ENCODE data around the gene CSNK1E. TPM values are rescaled to one million over a fixed set of nuclear protein-coding genes. Genes with fewer than 3 reads are reported as not detected.

The CSNK1E gene
- total RNA-seq, 1 donor from 2014 or later: 176 TPM

DNA sequence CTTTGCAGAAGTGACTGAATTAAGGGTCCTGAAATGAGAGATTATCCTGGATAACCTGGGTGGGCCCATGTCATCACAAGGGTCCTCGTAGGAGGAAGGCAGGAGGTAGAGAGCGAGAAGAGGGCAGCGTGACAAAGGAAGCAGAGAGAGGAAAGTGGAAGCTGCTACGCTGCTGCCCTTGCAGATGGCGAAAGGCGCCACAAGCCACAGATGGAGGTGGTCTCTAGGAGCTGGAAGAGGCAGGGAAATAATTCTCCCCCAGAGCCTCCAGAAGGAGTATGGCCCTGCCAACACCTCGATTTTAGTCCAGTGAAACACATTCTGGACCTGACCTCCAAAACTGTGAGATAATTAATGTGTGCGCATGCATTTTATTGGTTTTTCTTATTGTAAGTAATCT, 57.9 kb downstream of the CSNK1E start:
- TF ChIP-seq, protein P1, sequence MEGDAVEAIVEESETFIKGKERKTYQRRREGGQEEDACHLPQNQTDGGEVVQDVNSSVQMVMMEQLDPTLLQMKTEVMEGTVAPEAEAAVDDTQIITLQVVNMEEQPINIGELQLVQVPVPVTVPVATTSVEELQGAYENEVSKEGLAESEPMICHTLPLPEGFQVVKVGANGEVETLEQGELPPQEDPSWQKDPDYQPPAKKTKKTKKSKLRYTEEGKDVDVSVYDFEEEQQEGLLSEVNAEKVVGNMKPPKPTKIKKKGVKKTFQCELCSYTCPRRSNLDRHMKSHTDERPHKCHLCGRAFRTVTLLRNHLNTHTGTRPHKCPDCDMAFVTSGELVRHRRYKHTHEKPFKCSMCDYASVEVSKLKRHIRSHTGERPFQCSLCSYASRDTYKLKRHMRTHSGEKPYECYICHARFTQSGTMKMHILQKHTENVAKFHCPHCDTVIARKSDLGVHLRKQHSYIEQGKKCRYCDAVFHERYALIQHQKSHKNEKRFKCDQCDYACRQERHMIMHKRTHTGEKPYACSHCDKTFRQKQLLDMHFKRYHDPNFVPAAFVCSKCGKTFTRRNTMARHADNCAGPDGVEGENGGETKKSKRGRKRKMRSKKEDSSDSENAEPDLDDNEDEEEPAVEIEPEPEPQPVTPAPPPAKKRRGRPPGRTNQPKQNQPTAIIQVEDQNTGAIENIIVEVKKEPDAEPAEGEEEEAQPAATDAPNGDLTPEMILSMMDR (IDR thresholded peaks at IDR 0.05): no peak
- peak overlapping the region; percentile 88 for H3K27ac Mint-ChIP-seq (ENCODE audit: unreplicated experiment)
- DNase-seq (ENCODE audit: extremely low spot score, unreplicated experiment): no peak
- peaks cover 11% of the 10 kb centered on the region for H3K36me3 Mint-ChIP-seq (ENCODE audit: unreplicated experiment)
- no peaks in the 10 kb centered on the region for H3K27me3 Mint-ChIP-seq (ENCODE audit: unreplicated experiment)
- peaks cover 47% of the 10 kb centered on the region for H3K4me1 Mint-ChIP-seq (ENCODE audit: unreplicated experiment)
- no peaks in the 10 kb centered on the region for H3K9me3 Mint-ChIP-seq (ENCODE audit: unreplicated experiment)
- H3K4me3 Mint-ChIP-seq (ENCODE audit: unreplicated experiment): no peak overlapping the region

DNA sequence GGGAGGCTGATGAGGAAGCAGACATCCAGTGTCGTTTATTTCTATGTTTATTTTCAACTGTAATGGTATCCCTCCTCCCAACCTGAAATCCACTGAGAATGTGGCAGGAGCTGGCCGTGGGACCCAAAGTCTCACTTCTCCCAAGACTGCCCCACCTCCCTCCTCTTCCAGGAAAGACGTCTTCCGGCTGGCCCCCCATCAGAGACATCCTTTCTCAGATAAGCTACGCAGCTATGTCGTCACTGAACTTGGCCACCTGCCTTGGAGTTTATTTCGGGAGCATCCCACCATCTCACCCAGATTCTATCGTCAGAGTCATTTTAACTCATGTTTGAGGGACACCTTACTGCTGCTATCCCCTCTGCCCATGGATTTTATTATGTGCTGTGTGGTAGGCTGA, 58.3 kb downstream of the CSNK1E start:
- Mint-ChIP-seq H3K4me1 (ENCODE audit: unreplicated experiment) (peaks cover 47% of the 10 kb centered on the region), H3K36me3 (ENCODE audit: unreplicated experiment) (peaks cover 11% of the 10 kb centered on the region), H3K27ac (ENCODE audit: unreplicated experiment) (peak overlapping the region; percentile 88), H3K4me3 (ENCODE audit: unreplicated experiment) (no peak overlapping the region), H3K27me3 (ENCODE audit: unreplicated experiment) (no peaks in the 10 kb centered on the region), H3K9me3 (ENCODE audit: unreplicated experiment) (no peaks in the 10 kb centered on the region)
- TF ChIP-seq, protein P1 (IDR thresholded peaks at IDR 0.05): no peak
- DNase-seq (ENCODE audit: extremely low spot score, unreplicated experiment): no peak

DNA sequence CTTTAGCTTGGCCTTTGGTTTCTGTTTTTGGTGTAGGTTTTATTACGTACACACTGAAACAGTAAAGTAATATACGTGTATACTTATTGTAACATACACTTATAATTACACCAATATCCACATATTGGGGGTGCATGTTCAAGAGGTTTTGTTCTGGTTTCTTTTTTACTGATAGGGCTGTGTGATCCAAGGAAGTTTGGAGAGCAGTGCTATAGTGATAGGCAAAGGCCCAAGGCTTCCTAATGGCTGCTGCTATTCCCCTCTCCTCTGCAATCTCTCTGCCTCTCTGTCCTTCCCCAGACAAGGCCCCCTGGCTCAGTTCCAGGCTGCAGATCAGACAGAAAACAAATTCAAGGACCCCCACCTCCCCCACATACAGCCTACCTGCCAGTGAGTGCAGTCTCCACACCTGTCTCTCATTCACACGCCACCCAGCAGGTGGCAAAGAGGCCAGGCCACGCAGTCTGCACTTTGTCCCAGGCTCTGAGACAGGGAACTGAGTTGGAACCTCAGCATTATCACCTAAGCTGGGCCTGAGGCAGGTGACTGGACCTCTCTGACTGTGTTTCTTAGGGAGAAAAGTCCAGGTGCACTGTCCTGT, 59.5 kb downstream of the CSNK1E start:
- Mint-ChIP-seq H3K9me3 (ENCODE audit: unreplicated experiment) (no peaks in the 10 kb centered on the region), H3K4me1 (ENCODE audit: unreplicated experiment) (peaks cover 44% of the 10 kb centered on the region), H3K27ac (ENCODE audit: unreplicated experiment) (peak overlapping the region; percentile 88), H3K36me3 (ENCODE audit: unreplicated experiment) (peaks cover 3% of the 10 kb centered on the region), H3K27me3 (ENCODE audit: unreplicated experiment) (no peaks in the 10 kb centered on the region), H3K4me3 (ENCODE audit: unreplicated experiment) (no peak overlapping the region)
- DNase-seq (ENCODE audit: extremely low spot score, unreplicated experiment): no peak
- TF ChIP-seq, protein P1 (IDR thresholded peaks at IDR 0.05): no peak

DNA sequence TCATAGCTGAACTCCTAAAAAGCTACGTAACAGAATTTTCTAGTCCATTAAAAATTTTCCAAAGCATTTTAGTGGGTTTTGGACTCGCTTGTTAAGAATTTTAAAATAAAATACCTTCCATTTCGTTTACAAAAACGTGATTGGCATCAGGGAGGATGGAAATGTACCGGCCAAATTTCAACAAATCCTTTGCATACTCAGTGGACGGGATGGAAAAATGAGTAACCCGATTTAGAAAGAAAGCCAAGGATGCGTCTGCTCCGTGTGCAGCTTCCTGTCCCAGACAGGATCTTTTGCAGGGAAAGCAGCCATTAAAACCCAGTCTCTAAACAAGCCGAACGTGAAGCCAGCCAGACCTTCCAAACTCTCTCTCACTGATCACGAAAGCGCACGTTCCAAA, 60.1 kb downstream of the CSNK1E start:
- Mint-ChIP-seq H3K36me3 (ENCODE audit: unreplicated experiment) (peaks cover under 1% of the 10 kb centered on the region), H3K27me3 (ENCODE audit: unreplicated experiment) (no peaks in the 10 kb centered on the region), H3K4me1 (ENCODE audit: unreplicated experiment) (peaks cover 40% of the 10 kb centered on the region), H3K27ac (ENCODE audit: unreplicated experiment) (peak overlapping the region; percentile 88), H3K9me3 (ENCODE audit: unreplicated experiment) (no peaks in the 10 kb centered on the region), H3K4me3 (ENCODE audit: unreplicated experiment) (peak overlapping the region; percentile 57)
- no peak for DNase-seq (ENCODE audit: extremely low spot score, unreplicated experiment)
- TF ChIP-seq, protein P1 (IDR thresholded peaks at IDR 0.05): no peak

DNA sequence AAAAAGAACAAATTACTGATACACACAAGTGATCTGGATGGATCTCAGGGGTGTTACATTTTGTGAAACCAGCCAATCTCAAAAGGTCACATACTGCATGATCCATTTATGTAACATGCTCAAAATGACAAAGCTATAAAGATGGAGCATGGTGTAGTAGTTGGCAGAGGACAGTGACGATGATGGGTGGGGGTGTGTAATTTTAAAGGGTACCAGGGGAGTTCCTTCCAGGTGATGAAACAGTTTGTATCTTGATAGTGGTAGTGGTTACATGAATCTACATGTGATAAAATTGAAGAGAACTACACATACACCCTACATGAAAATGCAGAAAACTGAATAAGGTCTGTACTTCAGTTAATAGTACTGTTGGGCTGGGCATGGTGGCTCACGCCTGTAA, 61.5 kb downstream of the CSNK1E start:
- TF ChIP-seq, protein P1 (IDR thresholded peaks at IDR 0.05): no peak
- peak overlapping the region; percentile 38 for H3K27ac Mint-ChIP-seq (ENCODE audit: unreplicated experiment)
- no peaks in the 10 kb centered on the region for H3K36me3 Mint-ChIP-seq (ENCODE audit: unreplicated experiment)
- peaks cover 32% of the 10 kb centered on the region for H3K4me1 Mint-ChIP-seq (ENCODE audit: unreplicated experiment)
- no peaks in the 10 kb centered on the region for H3K9me3 Mint-ChIP-seq (ENCODE audit: unreplicated experiment)
- H3K27me3 Mint-ChIP-seq (ENCODE audit: unreplicated experiment): no peaks in the 10 kb centered on the region
- DNase-seq (ENCODE audit: extremely low spot score, unreplicated experiment): no peak
- H3K4me3 Mint-ChIP-seq (ENCODE audit: unreplicated experiment): no peak overlapping the region
